Measurements from ENCODE around the gene RHOBTB3. TPM values are rescaled to one million over a fixed set of nuclear protein-coding genes. Genes with fewer than 3 reads are reported as not detected.

RHOBTB3 gene
- total RNA-seq, 1 experiment from 2014 or later = 95.2 TPM

- BruUV-seq (replicated peaks) = TSS peak; percentile 87
Observed at GRCh38 chr5:95730011-95730700, 980 bp upstream of the RHOBTB3 start.

More at GRCh38 chr5:95730011-95730700, 980 bp upstream of the RHOBTB3 start:
- no peaks in the 10 kb centered on the region for H3K9me3 ChIP-seq (ENCODE audit: control insufficient read depth, insufficient read depth, low read depth, low read length)
- no peaks in the 10 kb centered on the region; the same call in 1 of the 2 replicates for H3K36me3 ChIP-seq (ENCODE audit: control insufficient read depth, insufficient read depth, low read length)
- H3K4me1 ChIP-seq (ENCODE audit: control insufficient read depth, insufficient read depth, low read length) = peaks cover 62% of the 10 kb centered on the region
- DNase-seq (ENCODE audit: low read depth, low spot score) (no peak), ATAC-seq (no peak)
- peak overlapping the region; percentile 92 to 95 for H3K4me3 ChIP-seq (ENCODE audit: low read depth in 2 of 2, low read length in 2 of 2)
- intact Hi-C loops (cut with micrococcal nuclease; ENCODE audit: unreplicated experiment) (loop anchor here (5.0 kb wide), 2 partner anchors 68 to 83 kb away; partner anchors contain the start of gene RFESD), in situ Hi-C loops (cut with HindIII; ENCODE audit: low pct_unique_long_range_greater_than_20kb, low sequenced_read_pairs) (no loop called here)
- no peaks in the 10 kb centered on the region for H3K27me3 ChIP-seq (ENCODE audit: control insufficient read depth, insufficient read depth, low read length)
- ChIA-PET CTCF (interaction anchor here (1.1 to 1.3 kb wide), 2 partner anchors 57 to 66 kb away, joined by 3 to 4 read pairs; no protein-coding TSS in a partner anchor), POLR2A (interaction anchor here (0.6 to 0.8 kb wide), 4 partner anchors 33 to 84 kb away, joined by 3 to 4 read pairs (median 4); partner anchors contain the start of gene RFESD)
- peak overlapping the region; percentile 98 for H3K27ac ChIP-seq (ENCODE audit: low read length)
- TF ChIP-seq CTCF (IDR thresholded peaks at IDR 0.05) = no peak
- no peak for TF ChIP-seq SIN3A (IDR thresholded peaks at IDR 0.05; ENCODE audit: borderline replicate concordance, insufficient read depth, low read depth, low read length)
- TF ChIP-seq REST (IDR thresholded peaks at IDR 0.05; ENCODE audit: insufficient read depth in 1 of 2, low read depth in 2 of 2, low read length in 1 of 2) = no peak
- no peak for TF ChIP-seq TCF7L2 (IDR thresholded peaks at IDR 0.05; ENCODE audit: low read depth, low read length)
- no peak for TF ChIP-seq POLR2AphosphoS5 (IDR thresholded peaks at IDR 0.05; ENCODE audit: low read depth, low read length)

Data from Panc1 (cell line).